B cell (primary cell): ENCODE measurements around the gene FAM170B. TPM values are rescaled to one million over a fixed set of nuclear protein-coding genes. Genes with fewer than 3 reads are reported as not detected.

Experiments
- ATAC-seq: fragments of 200-7000 bp; cut with Tn5 transposase; one replicate; pipeline ENCODE4 v1.10.0; 2021; ENCODE audit warnings: low read depth, mild to moderate bottlenecking, moderate number of reproducible peaks, moderate library complexity
- CTCF ChIA-PET: fragments of 350-600 bp; sonication (Branson Sonifier 250); formaldehyde crosslinking; loops from one replicate; lab custom pipeline; 2021; ENCODE audit warnings: antibody characterized with exemption, inconsistent platforms; lab: Charles Lee
- POLR2A ChIA-PET: fragments of 350-600 bp; sonication (Branson Sonifier 250); formaldehyde crosslinking; loops from one replicate; lab custom pipeline; 2021; ENCODE audit warnings: antibody characterized with exemption; lab: Charles Lee
- DNase-seq: peaks from one replicate; pipeline ENCODE4 v3.0.0; 2013
- H2AFZ ChIP-seq: 2 replicates; pipeline ENCODE4 v1.6.1; 2012; ENCODE audit warnings: mild to moderate bottlenecking, low read depth, low read length; ENCODE audit not compliant: insufficient read depth, poor library complexity, severe bottlenecking
- H3K27ac ChIP-seq, 2 donors: 1 replicate in 1 of 2; 2 replicates in 1 of 2; pipeline ENCODE4 v1.5.1; 2012 to 2013; ENCODE audit warnings: low read length in 2 of 2, mild to moderate bottlenecking in 2 of 2, moderate library complexity in 1 of 2
- H3K27me3 ChIP-seq, 4 experiments: fragments of 200-600 bp in 1 of 4; sonication (generic) in 1 of 4; replicated peaks in 1 of 4; 1 replicate in 2 of 4; 2 replicates in 2 of 4; pipeline versions ENCODE4 v1.6.1 to v1.7.0; 2013 to 2016; ENCODE audit warnings: low read length in 3 of 4, mild to moderate bottlenecking in 2 of 4, mixed read lengths in 1 of 4, moderate library complexity in 1 of 4; ENCODE audit not compliant: insufficient read depth in 4 of 4, control insufficient read depth in 3 of 4; ENCODE audit errors: control extremely low read depth in 1 of 4
- H3K36me3 ChIP-seq, 2 experiments: replicated peaks in 1 of 2; 1 replicate in 1 of 2; 2 replicates in 1 of 2; pipeline versions ENCODE4 v1.6.1 to v1.7.1; 2013; ENCODE audit warnings: low read length in 1 of 2; ENCODE audit not compliant: insufficient read depth in 2 of 2, control insufficient read depth in 1 of 2; ENCODE audit errors: control extremely low read depth in 1 of 2, extremely low read depth in 1 of 2
- H3K4me1 ChIP-seq, 2 donors: fragments of 200-600 bp in 1 of 2; sonication (generic) in 1 of 2; 1 replicate in 1 of 2; 2 replicates in 1 of 2; pipeline versions ENCODE4 v1.5.1 to v1.6.1; 2013 to 2017; ENCODE audit warnings: low read length in 2 of 2; ENCODE audit not compliant: control insufficient read depth in 2 of 2, insufficient read depth in 2 of 2
- H3K4me2 ChIP-seq: replicated peaks from 2 replicates; pipeline ENCODE3; 2012; ENCODE audit warnings: mild to moderate bottlenecking, low read depth, low read length; ENCODE audit not compliant: poor library complexity, severe bottlenecking
- H3K4me3 ChIP-seq, 5 experiments: fragments of 200-600 bp in 1 of 5; sonication (generic) in 1 of 5; 1 replicate in 3 of 5; 2 replicates in 2 of 5; pipeline versions ENCODE4 v1.5.1 to v1.7.0; 2011 to 2016; ENCODE audit warnings: low read length in 4 of 5, mild to moderate bottlenecking in 4 of 5, low read depth in 2 of 5, control low read depth in 1 of 5, moderate library complexity in 1 of 5; ENCODE audit not compliant: insufficient read depth in 1 of 5; ENCODE audit errors: control extremely low read depth in 1 of 5, extremely low read depth in 1 of 5
- H3K79me2 ChIP-seq: fragments of 200-600 bp; sonication (generic); one replicate; pipeline ENCODE4 v1.6.0; 2016; ENCODE audit warnings: low read length; ENCODE audit not compliant: control insufficient read depth, insufficient read depth
- H3K9ac ChIP-seq: fragments of 200-600 bp; sonication (generic); 2 replicates; pipeline ENCODE4 v1.6.1; 2017; ENCODE audit warnings: mild to moderate bottlenecking, low read length, moderate library complexity
- H3K9me3 ChIP-seq, 3 donors: one replicate each; pipeline versions ENCODE4 v1.6.1 to v1.7.1; 2013; ENCODE audit warnings: low read length in 2 of 3; ENCODE audit not compliant: control insufficient read depth in 2 of 3, insufficient read depth in 1 of 3; ENCODE audit errors: control extremely low read depth in 1 of 3
- H4K20me1 ChIP-seq: 2 replicates; pipeline ENCODE4 v1.6.0; 2012; ENCODE audit warnings: mild to moderate bottlenecking, low read length; ENCODE audit not compliant: insufficient read depth, control insufficient read depth, poor library complexity, severe bottlenecking
- H3K27ac Mint-ChIP-seq: one replicate; pipeline ENCODE4 v1.8.0; 2021; ENCODE audit warnings: mixed read lengths
- H3K27me3 Mint-ChIP-seq: one replicate; pipeline ENCODE4 v1.8.0; 2021; ENCODE audit warnings: mixed read lengths
- H3K4me1 Mint-ChIP-seq: one replicate; pipeline ENCODE4 v1.8.0; 2021; ENCODE audit warnings: mixed read lengths
- H3K4me3 Mint-ChIP-seq: one replicate; pipeline ENCODE4 v1.8.0; 2021; ENCODE audit warnings: mixed read lengths
- H3K9me3 Mint-ChIP-seq: one replicate; pipeline ENCODE4 v1.8.0; 2022; ENCODE audit warnings: mixed read lengths; ENCODE audit not compliant: insufficient read depth
- EZH2 ChIP-seq: IDR thresholded peaks from 2 replicates; pipeline ENCODE4 v1.6.1; 2012; ENCODE audit warnings: borderline replicate concordance, low read depth, mild to moderate bottlenecking, moderate library complexity, low read length; ENCODE audit not compliant: insufficient read depth, poor library complexity, severe bottlenecking
- WGBS: methylation state at CpG from one replicate; pipeline ENCODE4 v1.1.5; 2013; ENCODE audit warnings: missing lambda C conversion rate; ENCODE audit not compliant: insufficient coverage; 5-methylcytosine and 5-hydroxymethylcytosine counted together
- intact Hi-C: fragments of 100-400 bp; cut with micrococcal nuclease; formaldehyde crosslinking; loops from one replicate; pipeline ENCODE4 v1.10.0; 2022
- polyA plus RNA-seq: library from polyadenylated mRNA; depleted of rRNA; stranded (reverse); fragments of >200 nt; gene quantifications from 2 replicates; pipeline ENCODE4 v1.2.3, GENCODE V29; 2012
- total RNA-seq, 2 donors: library from RNA; stranded (reverse); fragments of 120-200 nt in 1 of 2; gene quantifications; 1 replicate in 1 of 2; 2 replicates in 1 of 2; pipeline versions ENCODE4 v1.2.3 to v1.2.4, GENCODE V29; 2013 to 2022
- TF ChIP-seq, protein P1 (sequence below): fragments of 200-600 bp; IDR thresholded peaks from one replicate; pipeline ENCODE4 v1.8.0; 2022; ENCODE audit warnings: antibody characterized with exemption, mild to moderate bottlenecking

The FAM170B gene
- total and polyA plus RNA-seq, 2 donors (not counting 1 experiment from before 2014, with no cell fraction given): not detected

DNA sequence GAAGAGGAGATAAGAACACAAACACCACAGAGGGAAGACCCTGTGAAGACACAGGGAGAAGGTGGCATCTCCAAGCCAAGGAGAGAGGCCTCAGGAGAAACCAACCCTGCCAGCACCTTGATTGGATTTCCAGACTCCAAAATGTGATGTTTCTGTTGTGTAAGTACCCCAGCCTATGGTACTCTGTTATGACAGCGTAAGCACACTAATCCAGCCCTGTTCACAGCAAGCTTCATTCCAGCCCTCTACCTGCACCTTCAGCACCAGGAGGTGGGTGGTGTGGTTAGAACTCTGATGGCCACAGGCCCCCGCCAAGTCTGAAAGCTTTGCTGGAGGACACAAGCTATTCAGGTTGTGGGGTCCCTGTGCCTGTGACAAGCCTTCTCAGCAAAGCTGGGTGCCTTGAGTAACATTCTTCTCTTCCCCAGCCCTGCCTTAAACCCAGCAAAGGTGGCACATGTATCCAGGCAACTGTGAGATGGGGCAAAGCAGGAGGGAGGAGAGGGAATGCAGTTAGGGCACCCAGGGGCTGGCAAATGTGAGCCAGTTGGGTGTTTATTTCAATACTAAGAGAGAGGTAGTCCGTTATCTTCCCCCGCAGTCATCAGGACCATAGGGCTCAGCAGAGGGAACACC, 23.0 kb downstream of the FAM170B start:
- H3K4me3 ChIP-seq: no peak overlapping the region
- intact Hi-C loops: no loop called here
- H3K4me2 ChIP-seq: no peak overlapping the region
- no peaks in the 10 kb centered on the region for H3K79me2 ChIP-seq
- ATAC-seq (no peak), DNase-seq (no peak)
- H3K9ac ChIP-seq: no peak overlapping the region
- no peak overlapping the region for H2AFZ ChIP-seq
- no peak for TF ChIP-seq EZH2
- TF ChIP-seq, protein P1, sequence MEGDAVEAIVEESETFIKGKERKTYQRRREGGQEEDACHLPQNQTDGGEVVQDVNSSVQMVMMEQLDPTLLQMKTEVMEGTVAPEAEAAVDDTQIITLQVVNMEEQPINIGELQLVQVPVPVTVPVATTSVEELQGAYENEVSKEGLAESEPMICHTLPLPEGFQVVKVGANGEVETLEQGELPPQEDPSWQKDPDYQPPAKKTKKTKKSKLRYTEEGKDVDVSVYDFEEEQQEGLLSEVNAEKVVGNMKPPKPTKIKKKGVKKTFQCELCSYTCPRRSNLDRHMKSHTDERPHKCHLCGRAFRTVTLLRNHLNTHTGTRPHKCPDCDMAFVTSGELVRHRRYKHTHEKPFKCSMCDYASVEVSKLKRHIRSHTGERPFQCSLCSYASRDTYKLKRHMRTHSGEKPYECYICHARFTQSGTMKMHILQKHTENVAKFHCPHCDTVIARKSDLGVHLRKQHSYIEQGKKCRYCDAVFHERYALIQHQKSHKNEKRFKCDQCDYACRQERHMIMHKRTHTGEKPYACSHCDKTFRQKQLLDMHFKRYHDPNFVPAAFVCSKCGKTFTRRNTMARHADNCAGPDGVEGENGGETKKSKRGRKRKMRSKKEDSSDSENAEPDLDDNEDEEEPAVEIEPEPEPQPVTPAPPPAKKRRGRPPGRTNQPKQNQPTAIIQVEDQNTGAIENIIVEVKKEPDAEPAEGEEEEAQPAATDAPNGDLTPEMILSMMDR: no peak
- peaks cover 0 to 5% (median 0%) of the 10 kb centered on the region in 3 donors for H3K9me3 ChIP-seq
- peaks cover 12% of the 10 kb centered on the region for H3K27me3 Mint-ChIP-seq
- H3K4me3 Mint-ChIP-seq: no peak overlapping the region
- H3K9me3 Mint-ChIP-seq: no peaks in the 10 kb centered on the region
- H3K27ac ChIP-seq: no peak overlapping the region
- peaks cover 4 to 5% of the 10 kb centered on the region in 2 donors for H3K4me1 ChIP-seq
- no peak overlapping the region for H3K27ac Mint-ChIP-seq
- H3K4me1 Mint-ChIP-seq: peaks cover 4% of the 10 kb centered on the region
- 100% methylated on average over 3 of the region's 4 CpGs for WGBS
- peaks cover 0 to 38% (median 8%) of the 10 kb centered on the region in 4 experiments for H3K27me3 ChIP-seq
- H4K20me1 ChIP-seq: no peaks in the 10 kb centered on the region
- no peaks in the 10 kb centered on the region for H3K36me3 ChIP-seq
- POLR2A ChIA-PET: no interaction called here
- CTCF ChIA-PET: no interaction called here

DNA sequence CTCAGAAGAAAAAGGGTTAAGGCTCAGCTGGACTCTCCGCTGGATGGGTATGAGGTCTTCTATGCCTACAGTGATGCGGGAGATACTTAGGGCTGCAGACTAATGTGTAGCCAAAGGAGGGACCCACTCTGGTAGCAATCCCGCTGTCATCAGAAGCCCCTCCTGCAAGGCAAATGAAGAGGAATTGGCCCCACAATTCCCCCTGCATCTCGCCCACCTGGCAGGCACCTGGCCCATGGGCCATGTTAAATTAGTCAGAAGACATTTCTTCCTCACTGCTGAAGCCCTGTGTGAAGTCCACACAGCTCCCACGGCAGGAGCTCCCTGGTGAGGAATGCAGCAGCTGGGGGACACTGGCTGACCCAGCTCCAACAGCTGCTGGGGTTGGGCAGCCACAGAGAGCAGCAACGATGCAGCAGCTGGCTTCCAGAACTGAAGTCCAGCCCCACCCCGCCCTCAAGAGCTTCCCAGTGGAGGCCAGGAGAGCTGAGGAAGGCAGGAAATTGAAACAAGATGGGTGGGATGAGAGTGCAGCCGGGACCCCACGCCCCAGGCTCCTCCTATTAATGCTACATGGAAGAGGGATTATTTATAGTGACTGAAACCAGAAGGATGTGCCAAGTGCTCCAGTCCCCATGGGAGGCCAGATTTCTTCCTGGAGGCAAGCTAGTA, 24.0 kb downstream of the FAM170B start:
- DNase-seq (no peak), ATAC-seq (no peak)
- Mint-ChIP-seq H3K9me3 (no peaks in the 10 kb centered on the region), H3K27me3 (peaks cover 11% of the 10 kb centered on the region), H3K4me3 (no peak overlapping the region), H3K4me1 (peaks cover 2% of the 10 kb centered on the region), H3K27ac (no peak overlapping the region)
- Histone ChIP-seq H3K27ac (no peak overlapping the region), H3K4me3 (no peak overlapping the region), H3K27me3 (peaks cover 0 to 32% (median 6%) of the 10 kb centered on the region in 4 experiments), H4K20me1 (no peaks in the 10 kb centered on the region), H3K9ac (no peak overlapping the region), H2AFZ (no peak overlapping the region), H3K36me3 (no peaks in the 10 kb centered on the region), H3K9me3 (peaks cover 0 to 3% (median 0%) of the 10 kb centered on the region in 3 donors), H3K79me2 (no peaks in the 10 kb centered on the region), H3K4me2 (no peak overlapping the region), H3K4me1 (peaks cover 2 to 3% of the 10 kb centered on the region in 2 donors)
- 93% methylated on average over 9 of the region's 9 CpGs for WGBS
- CTCF ChIA-PET: no interaction called here
- intact Hi-C loops: no loop called here
- POLR2A ChIA-PET: no interaction called here
- no peak for TF ChIP-seq EZH2
- TF ChIP-seq, protein P1: no peak
